A549 (cell line): ENCODE data around the gene TEX9.

Experiments
- ESRRA ChIP-seq: fragments of 150-350 bp; IDR thresholded peaks from 2 replicates; pipeline ENCODE4 v1.6.1; 2014; ENCODE audit warnings: mild to moderate bottlenecking, low read length, borderline replicate concordance
- HDAC2 ChIP-seq: fragments of 200-600 bp; sonication (generic); IDR thresholded peaks from 2 replicates; pipeline ENCODE4 v1.6.1; 2016
- HOXA7 ChIP-seq: fragments of 250-450 bp; sonication (Bioruptor Pico); IDR thresholded peaks from 2 replicates; pipeline ENCODE4 v1.5.0; 2020; ENCODE audit warnings: mild to moderate bottlenecking, moderate library complexity
- KDM5A ChIP-seq: fragments of 200-600 bp; sonication (generic); IDR thresholded peaks from 2 replicates; pipeline ENCODE4 v1.6.1; 2016; ENCODE audit warnings: antibody characterized with exemption, mild to moderate bottlenecking
- MAX ChIP-seq: IDR thresholded peaks from 2 replicates; pipeline ENCODE4 v1.6.1; 2012
- POLR2A ChIP-seq: IDR thresholded peaks from 2 replicates; pipeline ENCODE4 v1.6.1; 2012; ENCODE audit warnings: mild to moderate bottlenecking, low read length
- REST ChIP-seq: fragments of 200-600 bp; sonication (generic); IDR thresholded peaks from 2 replicates; pipeline ENCODE4 v1.6.1; 2016; ENCODE audit warnings: antibody characterized with exemption, mild to moderate bottlenecking, moderate library complexity
- ZC3H11A ChIP-seq: fragments of 450-650 bp; IDR thresholded peaks from 2 replicates; pipeline ENCODE4 v1.6.1; 2014; ENCODE audit warnings: antibody characterized with exemption, mild to moderate bottlenecking
- TF ChIP-seq, protein P1 (sequence below): fragments of >200 bp; sonication (Bioruptor Twin); formaldehyde crosslinking; IDR thresholded peaks from 3 replicates; pipeline ENCODE4 v1.5.1; 2016
- TF ChIP-seq, protein P2 (sequence below): fragments of 450-650 bp; IDR thresholded peaks from 2 replicates; pipeline ENCODE4 v1.6.1; 2014; ENCODE audit warnings: antibody characterized with exemption
- TF ChIP-seq, protein P3 (sequence below): IDR thresholded peaks from 2 replicates; pipeline ENCODE4 v1.6.1; 2012

DNA sequence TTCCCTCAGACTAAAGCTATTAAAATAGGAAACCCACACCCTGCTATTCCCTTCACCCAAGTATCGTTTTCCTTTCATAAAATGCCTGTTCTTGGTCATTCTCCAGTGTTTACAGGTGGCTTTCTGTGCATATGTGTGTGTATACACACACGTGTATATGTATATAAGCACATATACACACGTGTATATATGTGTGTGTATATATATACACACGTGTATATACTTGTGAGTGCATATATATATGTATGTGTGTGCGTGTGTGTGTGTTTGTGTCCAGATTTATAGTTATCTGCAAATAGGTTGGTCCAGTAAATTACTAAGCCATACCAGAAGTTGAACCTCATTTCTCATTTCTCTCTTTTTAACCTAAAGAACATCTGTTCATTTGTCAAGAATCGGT lies 15.7 kb upstream of the TEX9 start:
- TF ChIP-seq HOXA7 (CRISPR knock-in tag) (no peak), ZC3H11A (no peak), KDM5A (no peak), REST (no peak), MAX (no peak), POLR2A (no peak), HDAC2 (no peak), ESRRA (no peak)
- TF ChIP-seq, protein P1, sequence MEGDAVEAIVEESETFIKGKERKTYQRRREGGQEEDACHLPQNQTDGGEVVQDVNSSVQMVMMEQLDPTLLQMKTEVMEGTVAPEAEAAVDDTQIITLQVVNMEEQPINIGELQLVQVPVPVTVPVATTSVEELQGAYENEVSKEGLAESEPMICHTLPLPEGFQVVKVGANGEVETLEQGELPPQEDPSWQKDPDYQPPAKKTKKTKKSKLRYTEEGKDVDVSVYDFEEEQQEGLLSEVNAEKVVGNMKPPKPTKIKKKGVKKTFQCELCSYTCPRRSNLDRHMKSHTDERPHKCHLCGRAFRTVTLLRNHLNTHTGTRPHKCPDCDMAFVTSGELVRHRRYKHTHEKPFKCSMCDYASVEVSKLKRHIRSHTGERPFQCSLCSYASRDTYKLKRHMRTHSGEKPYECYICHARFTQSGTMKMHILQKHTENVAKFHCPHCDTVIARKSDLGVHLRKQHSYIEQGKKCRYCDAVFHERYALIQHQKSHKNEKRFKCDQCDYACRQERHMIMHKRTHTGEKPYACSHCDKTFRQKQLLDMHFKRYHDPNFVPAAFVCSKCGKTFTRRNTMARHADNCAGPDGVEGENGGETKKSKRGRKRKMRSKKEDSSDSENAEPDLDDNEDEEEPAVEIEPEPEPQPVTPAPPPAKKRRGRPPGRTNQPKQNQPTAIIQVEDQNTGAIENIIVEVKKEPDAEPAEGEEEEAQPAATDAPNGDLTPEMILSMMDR, result no peak
- TF ChIP-seq, protein P2, sequence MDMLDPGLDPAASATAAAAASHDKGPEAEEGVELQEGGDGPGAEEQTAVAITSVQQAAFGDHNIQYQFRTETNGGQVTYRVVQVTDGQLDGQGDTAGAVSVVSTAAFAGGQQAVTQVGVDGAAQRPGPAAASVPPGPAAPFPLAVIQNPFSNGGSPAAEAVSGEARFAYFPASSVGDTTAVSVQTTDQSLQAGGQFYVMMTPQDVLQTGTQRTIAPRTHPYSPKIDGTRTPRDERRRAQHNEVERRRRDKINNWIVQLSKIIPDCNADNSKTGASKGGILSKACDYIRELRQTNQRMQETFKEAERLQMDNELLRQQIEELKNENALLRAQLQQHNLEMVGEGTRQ, result no peak
- TF ChIP-seq, protein P3, sequence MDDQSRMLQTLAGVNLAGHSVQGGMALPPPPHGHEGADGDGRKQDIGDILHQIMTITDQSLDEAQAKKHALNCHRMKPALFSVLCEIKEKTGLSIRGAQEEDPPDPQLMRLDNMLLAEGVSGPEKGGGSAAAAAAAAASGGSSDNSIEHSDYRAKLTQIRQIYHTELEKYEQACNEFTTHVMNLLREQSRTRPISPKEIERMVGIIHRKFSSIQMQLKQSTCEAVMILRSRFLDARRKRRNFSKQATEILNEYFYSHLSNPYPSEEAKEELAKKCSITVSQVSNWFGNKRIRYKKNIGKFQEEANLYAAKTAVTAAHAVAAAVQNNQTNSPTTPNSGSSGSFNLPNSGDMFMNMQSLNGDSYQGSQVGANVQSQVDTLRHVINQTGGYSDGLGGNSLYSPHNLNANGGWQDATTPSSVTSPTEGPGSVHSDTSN, result no peak
